GM08714 (cell line): Measurements from ENCODE around the gene CCDC107.
A peak's percentile ranks its signal among the peaks of the same experiment; 100 is the strongest.
"Not testable (repeated sequence)": the region's sequence is repeated elsewhere in the genome, so short reads cannot be mapped to it uniquely, and the experiment has no call there.

Experiments used
- H3K4me3 ChIP-seq: fragments of 200-500 bp; sonication (Bioruptor generic); 2 replicates; pipeline ENCODE4 v1.5.1; 2014; ENCODE audit warnings: mild to moderate bottlenecking, low read length, inconsistent platforms
- ZNF274 ChIP-seq: IDR thresholded peaks from 2 replicates; pipeline ENCODE4 v1.6.1; 2012; ENCODE audit warnings: mild to moderate bottlenecking, low read depth, low read length

The CCDC107 gene, protein sequence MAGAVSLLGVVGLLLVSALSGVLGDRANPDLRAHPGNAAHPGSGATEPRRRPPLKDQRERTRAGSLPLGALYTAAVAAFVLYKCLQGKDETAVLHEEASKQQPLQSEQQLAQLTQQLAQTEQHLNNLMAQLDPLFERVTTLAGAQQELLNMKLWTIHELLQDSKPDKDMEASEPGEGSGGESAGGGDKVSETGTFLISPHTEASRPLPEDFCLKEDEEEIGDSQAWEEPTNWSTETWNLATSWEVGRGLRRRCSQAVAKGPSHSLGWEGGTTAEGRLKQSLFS

GRCh38 chr9:35658137-35658967, at the start of gene CCDC107:
TSS of gene CCDC107 (plus strand) at chr9:35658292. CDS start at chr9:35658380, 88 bp downstream.
- H3K4me3 ChIP-seq: peak within 1 kb of the TSS; percentile 79
- TF ChIP-seq ZNF274: no peak

- H3K4me3 ChIP-seq: no peak overlapping the region
- TF ChIP-seq ZNF274: no peak
Observed at GRCh38 chr9:35609001-35609819, 48.9 kb upstream of the CCDC107 start.

DNA sequence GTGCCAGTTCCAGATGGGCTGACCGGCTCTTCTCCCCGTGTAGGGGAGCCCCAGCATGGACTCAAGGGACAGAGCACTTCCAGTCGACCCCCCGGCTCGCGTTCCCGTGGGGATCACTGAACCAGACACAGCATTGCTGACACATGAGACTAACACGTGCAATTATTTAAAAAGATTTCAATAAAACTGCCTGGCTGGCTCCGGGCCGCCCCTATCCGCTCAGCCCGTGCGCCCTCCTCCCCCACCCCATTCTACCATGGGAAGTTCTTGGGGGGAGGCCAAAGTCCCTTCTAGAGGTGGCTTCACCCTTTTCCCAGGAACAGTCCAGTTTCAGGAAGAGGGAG, 48.3 kb upstream of the CCDC107 start:
- TF ChIP-seq ZNF274: no peak
- H3K4me3 ChIP-seq: no peak overlapping the region

DNA sequence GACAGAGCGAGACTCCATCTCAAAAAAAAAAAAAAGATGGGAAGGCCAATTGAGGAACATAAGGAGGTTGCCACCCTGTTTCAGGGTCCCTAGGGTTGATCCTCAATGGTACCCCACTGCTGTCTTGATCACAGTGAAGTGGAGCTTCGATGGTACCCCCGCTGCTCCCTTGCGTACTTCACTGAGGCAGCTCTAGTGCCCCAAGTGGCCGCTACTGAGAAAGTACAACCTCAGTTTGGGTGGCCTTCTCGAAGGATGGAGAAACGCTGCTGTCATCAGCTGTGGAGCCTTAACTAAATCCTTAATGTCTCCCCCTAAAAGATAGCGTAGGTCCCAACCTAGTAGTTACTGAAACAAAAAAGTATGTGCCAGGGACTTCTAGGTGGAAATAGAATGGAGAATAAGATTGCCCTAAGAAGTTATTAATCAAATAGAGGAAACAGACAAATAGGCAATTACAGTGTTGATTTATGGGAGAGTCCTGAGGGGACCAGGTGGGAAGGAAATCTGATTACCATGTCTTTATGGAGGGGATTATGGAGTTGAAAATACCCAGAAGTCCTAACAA, 46.8 kb upstream of the CCDC107 start:
- no peak for TF ChIP-seq ZNF274

DNA sequence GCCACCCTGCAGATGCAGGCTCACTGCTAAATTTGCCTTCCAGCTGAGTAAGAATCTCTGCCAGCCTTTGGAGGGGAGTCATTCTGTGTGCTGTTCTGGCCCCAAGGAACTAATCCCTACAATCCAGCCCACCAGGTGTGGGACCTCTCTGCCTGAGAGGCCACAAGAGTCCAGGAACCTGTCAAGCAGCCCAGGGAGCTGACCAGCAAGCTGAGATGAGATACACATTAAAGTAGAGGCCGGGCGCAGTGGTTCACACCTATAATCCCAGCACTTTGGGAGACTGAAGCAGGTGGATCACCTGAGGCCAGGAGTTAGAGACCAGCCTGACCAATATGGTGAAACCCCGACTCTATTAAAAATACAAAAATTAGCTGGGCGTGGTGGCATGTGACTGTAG, 46.0 kb upstream of the CCDC107 start:
- not testable (repeated sequence) for H3K4me3 ChIP-seq

More for the DNA sequence above, 46.8 kb upstream of the CCDC107 start:
- no peak overlapping the region for H3K4me3 ChIP-seq

- H3K4me3 ChIP-seq: no peak overlapping the region
- TF ChIP-seq ZNF274: no peak
Observed at GRCh38 chr9:35612843-35613242, 45.2 kb upstream of the CCDC107 start.

GRCh38 chr9:35615981-35616680, 42.0 kb upstream of the CCDC107 start:
- no peak overlapping the region; the same call in 1 of the 2 replicates for H3K4me3 ChIP-seq

GRCh38 chr9:35616681-35617459, 41.2 kb upstream of the CCDC107 start:
- no peak for TF ChIP-seq ZNF274
- peak overlapping the region; percentile 44; the same call in 1 of the 2 replicates for H3K4me3 ChIP-seq

More at GRCh38 chr9:35615981-35616680, 42.0 kb upstream of the CCDC107 start:
- TF ChIP-seq ZNF274: no peak

DNA sequence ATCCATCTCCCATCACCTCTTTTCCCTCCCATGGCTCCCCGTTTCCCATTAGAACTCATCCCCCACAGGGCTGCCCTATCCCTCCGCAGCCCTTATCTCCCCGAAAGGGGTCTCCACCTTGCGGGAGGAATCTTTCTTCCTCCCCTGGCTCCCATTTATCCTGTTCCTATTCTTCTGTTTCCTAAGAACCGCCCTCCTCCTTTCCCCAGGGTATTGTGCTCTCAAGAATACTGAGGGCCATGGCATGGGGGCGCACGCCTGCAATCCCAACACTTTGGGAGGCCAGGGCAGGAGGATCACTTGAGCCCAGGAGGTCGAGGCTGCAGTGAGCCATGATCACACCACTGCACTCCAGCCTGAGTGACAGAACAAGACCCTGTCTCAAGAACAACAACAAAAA, 40.5 kb upstream of the CCDC107 start:
- H3K4me3 ChIP-seq: peak overlapping the region; percentile 44; the same call in 1 of the 2 replicates

GRCh38 chr9:35618325-35618727, 39.8 kb upstream of the CCDC107 start, which contains the start of gene CD72:
TSS of gene CD72 (minus strand) at chr9:35618413. CDS start at chr9:35618303, 110 bp downstream.
- H3K4me3 ChIP-seq: peak within 1 kb of the TSS; percentile 44; the same call in 1 of the 2 replicates
- no peak for TF ChIP-seq ZNF274

More for the DNA sequence above, 40.5 kb upstream of the CCDC107 start:
- TF ChIP-seq ZNF274: no peak

GRCh38 chr9:35618854-35619799, 39.0 kb upstream of the CCDC107 start:
- no peak for TF ChIP-seq ZNF274
- peak overlapping the region; percentile 11; the same call in 1 of the 2 replicates for H3K4me3 ChIP-seq
